GM18520 (cell line): ENCODE results near the gene ZNF485.

Source experiments
- ATAC-seq: cut with Tn5 transposase; IDR thresholded peaks from one replicate; pipeline ENCODE4 v1.9.1; 2021; ENCODE audit not compliant: unreplicated experiment

ZNF485 gene

DNA sequence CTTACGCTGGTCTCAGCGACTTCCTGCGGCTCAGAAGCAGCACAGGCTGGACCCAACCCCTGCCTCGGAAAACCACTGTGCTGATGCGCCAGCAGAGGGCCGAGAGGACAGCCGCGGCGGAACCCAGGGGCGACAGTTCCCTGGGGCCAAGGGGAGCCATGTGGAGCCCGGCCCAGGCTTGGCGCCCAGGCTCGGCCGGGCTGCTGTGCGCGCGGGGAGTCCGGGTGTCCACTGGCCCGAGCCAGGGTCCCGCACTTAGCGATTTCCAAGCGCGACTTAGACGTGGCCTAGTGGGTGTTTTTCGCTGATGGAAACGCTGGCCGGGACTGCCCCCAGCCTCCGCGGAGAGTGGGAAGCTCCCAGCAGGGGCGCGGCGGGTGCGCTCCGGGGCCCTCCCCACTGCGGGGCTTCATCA lies 61.1 kb downstream of the ZNF485 start:
- ATAC-seq: no peak
